Erythroblast (primary cell): Measurements from ENCODE around the gene ADCY4.

Source experiments
- GATA1 ChIP-seq: IDR thresholded peaks from 2 replicates; pipeline ENCODE4 v1.6.1; 2011; ENCODE audit warnings: low read depth, mild to moderate bottlenecking, control low read depth, low read length, moderate library complexity
- POLR2A ChIP-seq: IDR thresholded peaks from 2 replicates; pipeline ENCODE4 v1.6.1; 2011; ENCODE audit warnings: mild to moderate bottlenecking, low read length

GRCh38 chr14:24366413-24366720, 31.5 kb upstream of the ADCY4 start:
- TF ChIP-seq POLR2A: no peak
- no peak for TF ChIP-seq GATA1
